GM23248 (cell line): ENCODE results near the gene SPINK4. TPM values are rescaled to one million over a fixed set of nuclear protein-coding genes. Genes with fewer than 3 reads are reported as not detected.
A peak's percentile ranks its signal among the peaks of the same experiment; 100 is the strongest.

Experiments used
- DNase-seq: peaks from one replicate; pipeline ENCODE4 v3.0.0-alpha.2; 2015
- H2AFZ ChIP-seq: fragments of 200-600 bp; sonication (generic); 2 replicates; pipeline ENCODE4 v1.6.1; 2016; ENCODE audit warnings: antibody characterized with exemption
- H3F3A ChIP-seq: fragments of 200-600 bp; sonication (generic); 2 replicates; pipeline ENCODE4 v1.6.1; 2016; ENCODE audit warnings: mild to moderate bottlenecking, antibody characterized with exemption, mixed run types; ENCODE audit not compliant: insufficient read depth
- H3K27ac ChIP-seq: fragments of 200-600 bp; sonication (generic); 2 replicates; pipeline ENCODE4 v1.5.1; 2016; ENCODE audit warnings: mild to moderate bottlenecking
- H3K27me3 ChIP-seq: fragments of 200-600 bp; sonication (generic); replicated peaks from 2 replicates; pipeline ENCODE4 v1.6.1; 2016; ENCODE audit warnings: mild to moderate bottlenecking; ENCODE audit not compliant: insufficient read depth
- H3K36me3 ChIP-seq: fragments of 200-600 bp; sonication (generic); 2 replicates; pipeline ENCODE4 v1.6.1; 2016; ENCODE audit warnings: low read depth, mild to moderate bottlenecking
- H3K4me1 ChIP-seq: fragments of 200-600 bp; sonication (generic); 2 replicates; pipeline ENCODE4 v1.6.1; 2016; ENCODE audit warnings: mild to moderate bottlenecking; ENCODE audit not compliant: insufficient read depth
- H3K4me2 ChIP-seq: fragments of 200-600 bp; sonication (generic); one replicate; pipeline ENCODE4 v1.6.1; 2016; ENCODE audit warnings: mild to moderate bottlenecking; ENCODE audit not compliant: unreplicated experiment
- H3K4me3 ChIP-seq: fragments of 200-600 bp; sonication (generic); 2 replicates; pipeline ENCODE4 v1.5.1; 2016; ENCODE audit warnings: mild to moderate bottlenecking
- H3K79me2 ChIP-seq: fragments of 200-600 bp; sonication (generic); 2 replicates; pipeline ENCODE4 v1.6.1; 2016; ENCODE audit warnings: mild to moderate bottlenecking; ENCODE audit not compliant: insufficient read depth
- H3K9ac ChIP-seq: fragments of 200-600 bp; sonication (generic); 2 replicates; pipeline ENCODE4 v1.6.1; 2016; ENCODE audit warnings: mild to moderate bottlenecking
- H3K9me2 ChIP-seq: fragments of 200-600 bp; sonication (generic); 2 replicates; pipeline ENCODE4 v1.6.1; 2016; ENCODE audit warnings: mixed run types, mild to moderate bottlenecking, moderate library complexity; ENCODE audit not compliant: insufficient read depth
- H3K9me3 ChIP-seq: fragments of 200-600 bp; sonication (generic); one replicate; pipeline ENCODE4 v1.6.1; 2017; ENCODE audit warnings: low read depth
- H4K20me1 ChIP-seq: fragments of 200-600 bp; sonication (generic); 2 replicates; pipeline ENCODE4 v1.6.0; 2016; ENCODE audit not compliant: insufficient read depth
- EZH2 ChIP-seq: fragments of 200-600 bp; sonication (generic); IDR thresholded peaks from 2 replicates; pipeline ENCODE4 v1.6.1; 2018; ENCODE audit warnings: antibody characterized with exemption, mild to moderate bottlenecking; ENCODE audit not compliant: insufficient read depth, poor library complexity, severe bottlenecking
- EZH2phosphoT487 ChIP-seq: fragments of 200-600 bp; sonication (generic); IDR thresholded peaks from 2 replicates; pipeline ENCODE4 v1.6.1; 2018; ENCODE audit warnings: antibody characterized with exemption, moderate library complexity, mild to moderate bottlenecking, low read depth; ENCODE audit not compliant: insufficient read depth
- WGBS, 2 experiments: methylation state at CpG; one replicate each; pipeline ENCODE4 v1.1.6; 2015 to 2017; ENCODE audit warnings: low lambda C conversion rate in 2 of 2, low coverage in 1 of 2; ENCODE audit errors: missing lambda C conversion rate in 2 of 2; 5-methylcytosine and 5-hydroxymethylcytosine counted together
- in situ Hi-C: fragments of 300-500 bp; cut with MboI; formaldehyde crosslinking; loops from 2 replicates; pipeline ENCODE4 v1.15.0; 2020
- polyA plus RNA-seq: library from polyadenylated mRNA; unstranded; fragments of >200 nt; fragmentation: Nextera tagmentation; extraction: Ambion mirVana; gene quantifications from 2 replicates; pipeline ENCODE4 v1.2.1, GENCODE V29; 2016
- total RNA-seq: library from RNA; depleted of rRNA; stranded (reverse); fragments of >200 nt; shearing (Covaris generic); gene quantifications from 2 replicates; pipeline ENCODE4 v1.2.3, GENCODE V29; 2014

Gene SPINK4
- total and polyA plus RNA-seq, 2 experiments from 2014 or later: not detected

GRCh38 chr9:33221568-33221884, 18.4 kb upstream of the SPINK4 start:
- Histone ChIP-seq H3K36me3 (no peaks in the 10 kb centered on the region), H3K27me3 (no peaks in the 10 kb centered on the region; the same call in 1 of the 2 replicates), H3K9me3 (no peaks in the 10 kb centered on the region), H3K9me2 (no peaks in the 10 kb centered on the region), H4K20me1 (no peaks in the 10 kb centered on the region), H3K4me2 (no peak overlapping the region), H3K4me1 (peaks cover 5% of the 10 kb centered on the region), H3K9ac (no peak overlapping the region), H3K27ac (no peak overlapping the region), H2AFZ (no peak overlapping the region), H3K79me2 (no peaks in the 10 kb centered on the region), H3K4me3 (no peak overlapping the region), H3F3A (no peaks in the 10 kb centered on the region)
- no peak for DNase-seq
- no peak for TF ChIP-seq EZH2phosphoT487
- TF ChIP-seq EZH2: no peak
- 80 to 87% methylated on average over 3 of the region's 3 CpGs for WGBS, 2 experiments
- in situ Hi-C loops: no loop called here

- Histone ChIP-seq H3K27me3 (no peaks in the 10 kb centered on the region; the same call in 1 of the 2 replicates), H3F3A (no peaks in the 10 kb centered on the region), H2AFZ (no peak overlapping the region), H3K36me3 (no peaks in the 10 kb centered on the region), H3K9ac (no peak overlapping the region), H3K4me2 (no peak overlapping the region), H3K9me3 (no peaks in the 10 kb centered on the region), H3K27ac (no peak overlapping the region), H3K79me2 (no peaks in the 10 kb centered on the region), H3K4me1 (peaks cover 5% of the 10 kb centered on the region), H3K9me2 (no peaks in the 10 kb centered on the region), H4K20me1 (no peaks in the 10 kb centered on the region), H3K4me3 (no peak overlapping the region)
- in situ Hi-C loops: no loop called here
- WGBS, 2 experiments: 66 to 77% methylated on average over 3 of the region's 3 CpGs
- TF ChIP-seq EZH2phosphoT487 (no peak), EZH2 (no peak)
- no peak for DNase-seq
These were observed 17.9 kb upstream of the SPINK4 start for GRCh38 chr9:33222031-33222430.

GRCh38 chr9:33223696-33224095, 16.3 kb upstream of the SPINK4 start:
- TF ChIP-seq EZH2phosphoT487 (no peak), EZH2 (no peak)
- 56 to 69% methylated on average over 1 of the region's 1 CpG for WGBS, 2 experiments
- peak; percentile 36 for DNase-seq
- in situ Hi-C loops: no loop called here
- Histone ChIP-seq H3K36me3 (no peaks in the 10 kb centered on the region), H3K4me2 (no peak overlapping the region), H3K9ac (no peak overlapping the region), H3K4me1 (peaks cover 5% of the 10 kb centered on the region), H3K9me2 (no peaks in the 10 kb centered on the region), H3F3A (no peaks in the 10 kb centered on the region), H3K4me3 (no peak overlapping the region), H3K27me3 (no peaks in the 10 kb centered on the region), H4K20me1 (no peaks in the 10 kb centered on the region), H3K79me2 (no peaks in the 10 kb centered on the region), H2AFZ (no peak overlapping the region), H3K27ac (no peak overlapping the region), H3K9me3 (no peaks in the 10 kb centered on the region)

GRCh38 chr9:33225319-33226147, 14.4 kb upstream of the SPINK4 start:
- Histone ChIP-seq H2AFZ (no peak overlapping the region), H4K20me1 (no peaks in the 10 kb centered on the region), H3K4me3 (no peak overlapping the region), H3K27ac (no peak overlapping the region), H3K27me3 (no peaks in the 10 kb centered on the region), H3K9me3 (no peaks in the 10 kb centered on the region), H3F3A (no peaks in the 10 kb centered on the region), H3K4me2 (no peak overlapping the region), H3K9ac (no peak overlapping the region), H3K79me2 (no peaks in the 10 kb centered on the region), H3K9me2 (no peaks in the 10 kb centered on the region), H3K36me3 (no peaks in the 10 kb centered on the region), H3K4me1 (peaks cover 5% of the 10 kb centered on the region)
- 18% methylated on average over 6 of the region's 6 CpGs for WGBS, 2 experiments
- in situ Hi-C loops: loop anchor here (5.0 kb wide), 1 partner anchor 143 kb away; no protein-coding TSS in a partner anchor
- DNase-seq: peak; percentile 86
- no peak for TF ChIP-seq EZH2phosphoT487
- no peak for TF ChIP-seq EZH2
